Measurements from ENCODE around the gene FIBCD1.

GRCh38 chr9:130901498-130902203 is 37.4 kb downstream of the FIBCD1 start:
- TF ChIP-seq CTCF (conservative IDR thresholded peaks at IDR 0.05) (no peak), ZFX (IDR thresholded peaks at IDR 0.05) (no peak)

Measured in C4-2B (cell line).